Kidney (tissue), 14 donors: Measurements from ENCODE around the gene KCTD5. TPM values are rescaled to one million over a fixed set of nuclear protein-coding genes. Genes with fewer than 3 reads are reported as not detected.
"Not testable (repeated sequence)": the region's sequence is repeated elsewhere in the genome, so short reads cannot be mapped to it uniquely, and the experiment has no call there.

Source experiments
- DNase-seq, 5 donors: peaks; one replicate each; pipeline ENCODE4 v3.0.0-alpha.2; 2013 to 2020
- FAIRE-seq: peaks from 2 replicates; lab custom pipeline; 2012; peaks lifted over from hg19 to GRCh38; lab: Jason Lieb, UNC
- H3K27ac ChIP-seq, 2 donors: one replicate each; pipeline ENCODE4 v1.7.0; 2013; ENCODE audit warnings: low read depth in 2 of 2, low read length in 2 of 2, inconsistent platforms in 1 of 2
- H3K27me3 ChIP-seq: one replicate; pipeline ENCODE4 v1.7.1; 2013; ENCODE audit warnings: low read length, inconsistent platforms; ENCODE audit not compliant: control insufficient read depth, insufficient read depth
- H3K36me3 ChIP-seq, 3 donors: one replicate each; pipeline versions ENCODE4 v1.7.0 to v1.7.1; 2013; ENCODE audit warnings: low read length in 3 of 3, control low read depth in 1 of 3, inconsistent platforms in 1 of 3; ENCODE audit not compliant: insufficient read depth in 3 of 3, control insufficient read depth in 2 of 3
- H3K4me1 ChIP-seq, 3 donors: one replicate each; pipeline versions ENCODE4 v1.7.0 to v1.7.1; 2013; ENCODE audit warnings: low read length in 3 of 3, inconsistent platforms in 1 of 3, low read depth in 1 of 3; ENCODE audit not compliant: control insufficient read depth in 2 of 3, insufficient read depth in 2 of 3
- H3K4me3 ChIP-seq, 3 donors: one replicate each; pipeline versions ENCODE4 v1.7.0 to v1.8.1; 2013; ENCODE audit warnings: low read length in 3 of 3, control low read depth in 1 of 3, inconsistent platforms in 1 of 3
- H3K9ac ChIP-seq, 3 donors: one replicate each; pipeline versions ENCODE4 v1.7.0 to v1.7.1; 2013; ENCODE audit warnings: low read length in 3 of 3, control low read depth in 1 of 3, inconsistent platforms in 1 of 3
- H3K9me3 ChIP-seq, 3 donors: one replicate each; pipeline versions ENCODE4 v1.7.0 to v1.7.1; 2013; ENCODE audit warnings: low read length in 3 of 3, control low read depth in 1 of 3, inconsistent platforms in 1 of 3; ENCODE audit not compliant: control insufficient read depth in 2 of 3, insufficient read depth in 1 of 3
- intact Hi-C: fragments of 100-400 bp; cut with DNase I; formaldehyde crosslinking; loops from one replicate; pipeline ENCODE4 v1.11.1; 2022
- polyA plus RNA-seq: library from polyadenylated mRNA; stranded (reverse); fragments of 350-450 nt; fragmentation: Illumina TruSeq; extraction: RNeasy Lipid Tissue Mini Kit (QIAGEN cat#74804); gene quantifications from one replicate; pipeline ENCODE4 v1.2.3, GENCODE V29; 2014; ENCODE audit warnings: low read depth, low replicate concordance; ENCODE audit not compliant: insufficient read depth
- total RNA-seq: library from RNA; stranded (reverse); fragmentation: NEBNext Ultra II Directional; extraction: Animal tissue kit (Norgen Biotek cat#: 25700); gene quantifications from one replicate; pipeline ENCODE4 v1.2.1, GENCODE V29; 2021
- TF ChIP-seq, protein P1 (sequence below): IDR thresholded peaks from 3 replicates; pipeline ENCODE4 v1.5.1; 2012; ENCODE audit warnings: mild to moderate bottlenecking, moderate library complexity, borderline replicate concordance; ENCODE audit not compliant: insufficient read depth; ENCODE audit errors: extremely low read depth
- donor health status: control.
- donor health status: control.
- donor health status: control.
- donor health status: control.
- donor health status: control.
- donor health status: DM: yes; HTN: yes; CAD: no.
- donor health status: Normal renal cell carcinoma (clear cell type).

Gene KCTD5
- total and polyA plus RNA-seq, 2 donors from 2014 or later: 12.8 to 19.9 TPM

DNA sequence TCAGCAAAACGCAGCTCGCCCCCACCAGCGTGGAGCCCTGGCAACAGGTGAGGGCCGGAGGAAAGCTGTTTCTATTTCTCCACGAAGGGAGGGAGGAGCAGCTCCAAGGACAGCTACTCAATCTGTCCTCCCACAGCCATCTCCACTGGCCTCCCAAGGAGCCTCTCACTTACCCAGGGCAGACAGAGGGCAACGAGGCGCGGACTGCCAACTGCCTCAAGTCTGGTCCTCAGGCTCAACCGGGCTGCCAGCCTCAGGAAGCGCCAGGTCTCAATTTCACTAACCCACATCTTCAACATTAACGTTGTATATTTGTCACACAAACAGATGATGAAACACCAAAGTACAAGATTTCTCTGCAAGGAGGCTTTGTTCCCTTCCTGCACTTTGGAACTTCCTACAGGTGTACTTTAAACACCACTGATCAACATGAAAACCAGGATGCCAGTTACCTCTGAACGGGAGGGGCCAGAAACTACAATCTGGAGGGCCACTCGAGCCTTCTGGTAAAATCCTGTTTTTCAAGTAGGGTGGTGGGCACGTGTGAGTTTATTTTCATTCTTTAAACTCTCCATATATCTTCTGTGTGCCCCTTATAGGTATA lies 31.0 kb upstream of the KCTD5 start:
- DNase-seq, H3K9ac ChIP-seq, H3K4me1 ChIP-seq, H3K27me3 ChIP-seq, H3K27ac ChIP-seq, H3K9me3 ChIP-seq, H3K36me3 ChIP-seq, FAIRE-seq, H3K4me3 ChIP-seq, intact Hi-C loops: not testable (repeated sequence)

GRCh38 chr16:2653915-2654314 lies 28.4 kb upstream of the KCTD5 start:
- H3K36me3 ChIP-seq, intact Hi-C loops, H3K27me3 ChIP-seq, H3K4me1 ChIP-seq, FAIRE-seq, H3K9me3 ChIP-seq, H3K4me3 ChIP-seq, H3K27ac ChIP-seq, H3K9ac ChIP-seq, DNase-seq: not testable (repeated sequence)

DNA sequence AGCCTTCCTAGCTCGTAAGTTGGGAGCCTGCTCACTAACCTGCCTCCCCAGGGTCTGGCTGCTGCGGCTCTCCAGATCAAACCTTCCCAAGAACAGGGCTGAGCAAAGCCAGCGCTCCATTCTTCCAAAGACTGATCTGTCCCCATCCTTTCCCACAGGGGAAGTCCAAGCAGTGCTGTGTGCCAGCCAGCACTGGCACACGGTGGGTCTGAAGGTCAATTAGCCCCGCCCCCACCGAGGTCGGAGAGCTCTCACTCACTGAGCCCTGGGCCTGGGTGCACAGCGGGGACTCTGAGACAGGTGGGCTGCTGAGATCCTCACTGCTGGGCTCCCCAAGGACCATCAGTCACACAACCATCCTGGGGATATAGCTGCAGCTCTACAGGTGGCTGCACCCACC lies 27.4 kb upstream of the KCTD5 start:
- H3K9me3 ChIP-seq, H3K4me1 ChIP-seq, H3K36me3 ChIP-seq, H3K9ac ChIP-seq, intact Hi-C loops, H3K27ac ChIP-seq, FAIRE-seq, DNase-seq, H3K4me3 ChIP-seq, H3K27me3 ChIP-seq: not testable (repeated sequence)

- no peaks in the 10 kb centered on the region for H3K36me3 ChIP-seq
- no peak for FAIRE-seq
- intact Hi-C loops: no loop called here
- H3K9me3 ChIP-seq: no peaks in the 10 kb centered on the region
- H3K4me3 ChIP-seq: no peak overlapping the region
- H3K4me1 ChIP-seq: no peaks in the 10 kb centered on the region
- TF ChIP-seq, protein P1, sequence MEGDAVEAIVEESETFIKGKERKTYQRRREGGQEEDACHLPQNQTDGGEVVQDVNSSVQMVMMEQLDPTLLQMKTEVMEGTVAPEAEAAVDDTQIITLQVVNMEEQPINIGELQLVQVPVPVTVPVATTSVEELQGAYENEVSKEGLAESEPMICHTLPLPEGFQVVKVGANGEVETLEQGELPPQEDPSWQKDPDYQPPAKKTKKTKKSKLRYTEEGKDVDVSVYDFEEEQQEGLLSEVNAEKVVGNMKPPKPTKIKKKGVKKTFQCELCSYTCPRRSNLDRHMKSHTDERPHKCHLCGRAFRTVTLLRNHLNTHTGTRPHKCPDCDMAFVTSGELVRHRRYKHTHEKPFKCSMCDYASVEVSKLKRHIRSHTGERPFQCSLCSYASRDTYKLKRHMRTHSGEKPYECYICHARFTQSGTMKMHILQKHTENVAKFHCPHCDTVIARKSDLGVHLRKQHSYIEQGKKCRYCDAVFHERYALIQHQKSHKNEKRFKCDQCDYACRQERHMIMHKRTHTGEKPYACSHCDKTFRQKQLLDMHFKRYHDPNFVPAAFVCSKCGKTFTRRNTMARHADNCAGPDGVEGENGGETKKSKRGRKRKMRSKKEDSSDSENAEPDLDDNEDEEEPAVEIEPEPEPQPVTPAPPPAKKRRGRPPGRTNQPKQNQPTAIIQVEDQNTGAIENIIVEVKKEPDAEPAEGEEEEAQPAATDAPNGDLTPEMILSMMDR: no peak
- no peaks in the 10 kb centered on the region for H3K27me3 ChIP-seq
- H3K27ac ChIP-seq: no peak overlapping the region
- no peak overlapping the region for H3K9ac ChIP-seq
- DNase-seq: no peak
These were observed 25.3 kb upstream of the KCTD5 start for GRCh38 chr16:2656985-2657384.

GRCh38 chr16:2657803-2658202 lies 24.5 kb upstream of the KCTD5 start:
- H3K9me3 ChIP-seq, DNase-seq, H3K4me3 ChIP-seq, H3K4me1 ChIP-seq, intact Hi-C loops, H3K27ac ChIP-seq, H3K36me3 ChIP-seq, H3K9ac ChIP-seq, H3K27me3 ChIP-seq, FAIRE-seq: not testable (repeated sequence)

GRCh38 chr16:2659560-2659959 lies 22.8 kb upstream of the KCTD5 start:
- H3K9me3 ChIP-seq, DNase-seq, FAIRE-seq, H3K36me3 ChIP-seq, intact Hi-C loops, H3K4me3 ChIP-seq, H3K27ac ChIP-seq, H3K4me1 ChIP-seq, H3K27me3 ChIP-seq, H3K9ac ChIP-seq: not testable (repeated sequence)

DNA sequence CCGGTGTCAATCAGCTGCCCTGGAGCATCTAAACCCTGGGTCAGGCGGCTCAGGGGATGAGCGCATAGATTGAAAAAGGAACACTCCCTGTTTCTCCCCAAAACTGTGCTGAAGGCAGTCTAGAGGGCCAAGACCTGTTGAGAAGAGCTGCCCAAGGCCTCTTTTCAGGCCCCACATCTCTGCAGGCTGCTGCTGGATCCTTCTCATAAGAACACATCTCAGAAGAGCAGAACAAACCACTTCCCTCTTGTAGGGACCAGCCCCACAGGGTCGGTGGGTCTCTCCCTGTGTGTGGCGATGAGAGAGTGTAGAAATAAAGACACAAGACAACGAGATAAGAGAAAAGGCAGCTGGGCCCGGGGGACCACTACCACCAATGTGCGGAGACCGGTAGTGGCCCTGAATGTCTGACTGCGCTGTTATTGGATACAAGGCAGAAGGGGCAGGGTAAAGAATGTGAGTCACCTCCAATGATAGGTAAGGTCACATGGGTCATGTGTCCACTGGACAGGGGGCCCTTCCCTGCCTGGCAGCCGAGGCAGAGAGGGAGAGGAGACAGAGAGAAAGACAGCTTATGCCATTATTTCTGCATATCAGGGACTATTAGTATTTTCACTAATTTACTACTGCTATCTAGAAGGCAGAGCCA lies 22.2 kb upstream of the KCTD5 start:
- intact Hi-C loops, H3K9ac ChIP-seq, H3K4me1 ChIP-seq, H3K27ac ChIP-seq, DNase-seq, H3K4me3 ChIP-seq, H3K36me3 ChIP-seq, FAIRE-seq, H3K27me3 ChIP-seq, H3K9me3 ChIP-seq: not testable (repeated sequence)
